ENCODE results near the gene SORCS2.

Gene SORCS2

DNA sequence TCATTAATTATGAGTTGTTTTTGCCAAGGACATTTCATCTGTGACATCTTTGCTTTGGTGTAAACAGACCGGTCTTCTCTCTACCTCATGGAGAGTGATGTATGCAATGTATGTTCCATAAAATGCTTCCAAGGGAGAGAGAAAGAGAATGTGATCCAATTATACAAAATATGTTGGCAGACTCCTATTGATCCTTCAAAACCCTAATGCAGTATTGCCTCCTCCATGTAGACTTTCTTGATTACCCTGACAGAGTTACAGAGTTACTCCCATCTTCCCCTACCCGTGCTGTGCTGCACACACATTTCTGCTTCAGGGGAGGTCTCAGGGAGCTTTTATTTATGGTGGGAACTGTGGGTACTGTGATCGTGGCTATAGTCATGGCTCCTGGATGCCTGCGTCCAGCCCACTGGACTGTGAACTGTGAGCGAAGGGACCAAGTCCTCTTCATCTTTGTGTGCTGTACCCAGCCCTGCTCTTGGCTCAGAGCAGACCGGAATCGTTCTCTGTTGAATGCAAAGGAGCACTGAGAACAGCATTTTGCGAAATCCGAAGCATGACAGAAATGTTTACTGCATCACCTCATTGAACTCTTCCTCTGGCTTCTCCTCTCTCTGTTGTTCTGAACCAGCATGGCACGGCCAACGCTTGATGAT, 32.7 kb downstream of the SORCS2 start:
- DNase-seq: no peak

DNA sequence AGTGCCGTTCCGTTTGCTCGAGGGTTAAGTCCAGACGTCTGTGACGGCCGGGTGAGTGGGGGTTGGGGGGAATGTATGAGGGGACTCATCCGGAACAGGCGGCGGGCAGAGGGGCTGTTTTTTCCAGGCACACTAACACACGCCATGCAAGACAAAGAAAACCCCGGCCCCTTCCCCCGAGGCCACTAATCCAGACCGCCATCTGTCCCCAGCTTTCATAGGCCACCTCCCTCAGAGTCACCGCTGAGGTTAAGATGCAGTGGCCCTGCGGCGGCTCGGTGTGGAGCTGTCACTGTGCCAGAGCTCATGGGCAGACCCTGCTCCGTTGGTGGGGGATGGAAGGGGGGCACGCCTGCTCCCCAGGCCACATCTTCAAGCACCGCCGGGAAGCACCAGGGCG, 34.1 kb downstream of the SORCS2 start:
- no peak for DNase-seq

DNA sequence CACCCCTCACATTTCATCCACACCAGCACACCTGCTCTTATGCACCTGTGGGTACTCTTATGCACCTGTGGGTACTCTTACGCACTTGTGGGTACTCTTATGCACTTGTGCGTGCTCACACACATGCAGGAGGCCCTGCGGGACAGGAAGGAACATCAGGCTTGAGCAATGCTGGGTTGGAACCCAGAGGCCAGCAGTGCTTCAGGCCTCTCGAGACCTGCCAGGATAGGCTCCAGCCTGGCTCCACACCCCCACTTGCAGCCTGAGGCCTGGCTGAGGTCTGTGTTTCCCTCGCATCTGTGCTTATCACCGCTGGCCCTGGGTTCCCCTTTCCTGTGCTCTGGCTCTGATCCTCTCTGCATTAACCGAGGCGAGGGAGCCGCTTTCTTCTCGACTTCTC, 34.7 kb downstream of the SORCS2 start:
- no peak for DNase-seq

DNA sequence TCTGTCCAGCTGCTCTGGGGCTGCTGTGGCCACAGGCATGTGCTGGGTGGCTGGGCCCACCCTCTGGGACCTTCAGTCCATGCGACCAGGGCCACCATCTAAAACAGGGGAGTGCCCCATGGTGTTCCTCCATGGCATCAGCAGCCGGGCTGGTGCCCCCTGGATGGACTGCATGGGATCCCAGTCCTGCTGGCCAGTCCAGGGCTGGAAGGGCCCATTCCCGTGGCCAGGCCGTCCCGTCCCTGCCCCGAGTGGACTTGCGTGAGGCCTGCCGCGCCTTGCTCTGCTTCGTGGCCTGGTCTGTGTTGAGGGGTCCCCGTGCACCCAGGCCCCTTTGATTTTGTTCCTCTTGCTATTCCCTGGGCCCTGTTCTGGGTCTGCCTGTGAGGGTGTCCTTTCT, 36.4 kb downstream of the SORCS2 start:
- no peak for DNase-seq

DNA sequence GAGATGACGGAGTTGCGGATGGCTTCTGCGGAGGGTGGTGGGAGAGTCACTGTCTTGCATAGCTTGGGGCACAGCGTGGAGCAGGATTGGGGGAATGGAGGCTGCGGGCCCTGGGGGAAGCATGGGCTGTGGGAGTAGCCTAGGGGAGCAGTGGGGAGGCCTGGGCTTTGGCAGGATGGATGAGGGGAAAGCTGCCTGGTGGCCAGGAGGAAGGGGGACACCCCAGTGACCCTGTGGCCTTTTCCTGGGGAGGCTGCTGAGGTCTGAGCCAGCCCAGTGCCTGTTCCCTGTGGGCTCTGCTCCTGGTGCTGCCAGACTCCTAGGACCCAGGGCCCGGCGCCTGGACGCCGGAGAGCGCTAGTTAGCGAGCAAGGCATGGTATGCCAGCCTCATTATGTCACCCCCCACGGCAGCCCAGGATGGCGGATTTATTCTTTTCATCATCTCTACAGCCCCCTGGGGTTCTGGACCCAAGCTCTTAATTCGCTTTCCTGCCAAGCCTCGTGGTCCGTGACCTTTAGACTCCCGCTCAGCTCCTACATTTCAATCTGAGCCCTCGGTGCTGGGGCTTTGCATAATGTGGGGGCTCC, 39.8 kb downstream of the SORCS2 start:
- DNase-seq: no peak

DNA sequence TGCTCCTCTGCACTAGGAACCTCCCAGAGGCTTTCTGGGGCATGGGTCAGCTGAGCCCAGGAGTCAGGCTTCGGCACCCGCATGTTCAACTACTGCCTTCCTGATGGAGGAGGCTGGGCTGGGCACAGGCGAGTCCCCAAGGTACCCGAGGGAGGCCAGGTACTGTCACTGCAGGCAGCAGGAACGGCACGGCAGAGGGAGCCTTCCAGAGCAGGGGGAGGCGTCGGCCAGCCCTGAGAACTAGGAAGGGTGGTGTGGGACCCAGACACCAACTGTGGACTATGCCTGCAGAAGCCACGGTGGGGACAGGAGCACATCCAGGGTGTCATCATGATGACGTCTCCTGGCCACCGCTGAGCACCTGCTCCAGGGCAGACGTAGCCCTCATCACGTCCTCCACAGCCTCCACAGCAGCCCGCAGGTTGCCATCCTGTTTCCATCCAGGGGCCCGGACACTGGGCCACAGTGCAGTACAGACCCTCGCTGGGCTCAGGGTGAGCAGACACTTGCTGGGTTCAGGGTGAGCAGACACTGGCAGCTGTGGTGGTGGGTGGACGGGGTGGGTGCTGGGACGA, 40.8 kb downstream of the SORCS2 start:
- no peak for DNase-seq

DNA sequence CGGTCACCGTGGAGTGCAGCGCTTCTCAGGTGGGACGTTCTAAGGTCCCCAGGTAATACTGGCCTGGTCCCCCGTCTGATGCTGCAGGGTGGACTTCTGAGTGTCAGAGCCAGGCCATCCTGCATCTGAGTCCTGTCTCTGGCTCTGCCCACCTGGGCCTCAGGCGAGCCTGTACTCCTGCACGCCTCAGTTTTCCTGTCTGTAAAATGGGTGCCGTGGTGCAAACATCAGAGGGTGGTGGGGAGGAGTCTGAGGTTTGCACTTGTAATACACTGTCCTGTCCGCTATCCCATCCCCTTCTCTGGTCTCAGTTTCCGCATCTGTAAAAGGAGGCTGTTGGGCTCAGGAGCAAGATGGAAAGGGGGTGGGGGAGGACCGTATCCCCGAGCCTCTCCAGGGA, 41.3 kb downstream of the SORCS2 start:
- no peak for DNase-seq

DNA sequence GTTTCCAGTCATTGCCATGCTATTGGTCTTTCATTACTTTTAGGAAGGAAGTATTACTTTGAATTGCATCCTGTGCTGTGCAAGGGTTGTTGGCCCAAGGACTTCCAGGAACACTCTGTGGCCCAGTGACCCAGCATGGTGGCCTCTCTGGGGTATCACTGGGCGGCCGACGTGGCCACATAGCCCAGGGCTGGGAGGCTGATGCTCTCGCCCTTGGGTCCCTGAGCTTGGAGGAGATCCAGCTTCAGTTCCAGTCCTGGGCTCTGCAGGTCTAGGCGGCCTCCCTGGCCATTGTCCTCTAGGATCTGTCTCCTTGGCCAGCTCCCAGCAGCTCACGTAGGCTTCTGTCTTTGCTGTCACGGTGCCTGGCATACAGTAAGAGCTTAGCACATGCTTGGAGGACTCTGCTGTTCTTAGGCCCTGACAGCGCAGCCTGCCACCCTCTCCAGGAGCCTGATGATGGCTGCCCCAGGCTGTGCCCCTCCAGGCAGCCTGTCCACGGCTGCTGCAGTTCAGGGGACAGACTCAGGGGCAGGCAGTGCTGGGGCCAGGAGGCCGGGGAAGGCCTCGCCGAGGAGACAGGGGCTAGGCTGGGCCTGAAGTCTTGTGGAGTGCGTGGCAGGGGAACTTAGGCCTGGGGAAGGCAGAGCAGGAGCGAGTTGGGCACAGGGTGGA, 42.2 kb downstream of the SORCS2 start:
- DNase-seq: no peak

DNA sequence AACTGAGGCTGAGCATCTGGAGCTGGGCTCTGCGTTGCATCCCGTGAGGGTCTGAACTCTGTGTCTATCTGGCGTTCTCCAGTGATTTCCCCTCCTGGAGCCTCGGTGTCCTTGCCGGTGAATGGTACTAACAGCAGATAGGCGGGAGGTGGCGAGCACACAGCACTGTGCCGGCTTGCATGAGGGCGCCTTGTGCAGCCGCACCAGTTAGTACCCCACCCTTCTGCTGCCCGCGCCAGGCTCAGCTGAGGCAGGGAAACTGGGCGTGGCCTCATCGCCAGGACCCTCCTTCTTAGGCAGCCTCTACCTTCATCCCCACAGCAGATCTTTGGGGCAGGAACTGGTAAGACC, 42.7 kb downstream of the SORCS2 start:
- DNase-seq: no peak

DNA sequence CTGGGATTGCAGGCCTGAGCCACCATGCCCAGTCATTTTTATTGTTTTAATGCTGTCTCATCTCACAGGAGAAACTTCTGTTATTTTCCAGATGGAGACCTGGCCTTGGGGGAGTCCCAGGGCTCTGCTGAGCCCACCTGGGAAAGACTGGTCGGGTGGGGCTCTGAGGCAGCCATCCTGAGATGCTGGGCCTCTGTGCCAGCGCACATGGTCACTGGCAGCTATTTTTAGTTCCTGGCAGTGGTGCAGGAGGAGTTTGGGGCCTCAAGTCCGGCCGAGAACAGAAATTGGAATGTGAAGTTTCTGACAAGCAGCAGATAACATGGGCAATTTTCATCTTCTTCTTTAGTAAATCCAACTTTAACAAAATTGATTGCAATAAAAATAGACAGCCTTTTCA, 44.5 kb downstream of the SORCS2 start:
- DNase-seq: no peak

DNA sequence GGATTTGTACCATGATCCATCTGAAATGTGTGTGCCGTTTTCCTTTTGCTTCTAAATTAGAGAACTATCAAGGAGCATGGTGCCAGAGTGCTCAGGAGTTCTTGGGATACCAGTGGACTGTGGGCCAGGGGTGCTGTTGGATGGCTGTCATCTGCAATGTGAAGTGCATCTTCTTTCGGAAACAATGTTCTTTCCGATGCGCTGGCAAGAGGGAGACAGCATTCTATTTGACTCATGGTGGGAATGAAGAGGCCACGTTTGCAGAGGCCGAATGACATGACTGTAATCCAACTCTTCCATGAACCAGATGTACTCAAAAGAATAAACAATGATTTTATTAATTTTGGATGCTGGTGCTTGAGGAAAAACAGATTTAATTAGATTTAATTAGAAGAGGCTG, 45.5 kb downstream of the SORCS2 start:
- no peak for DNase-seq

DNA sequence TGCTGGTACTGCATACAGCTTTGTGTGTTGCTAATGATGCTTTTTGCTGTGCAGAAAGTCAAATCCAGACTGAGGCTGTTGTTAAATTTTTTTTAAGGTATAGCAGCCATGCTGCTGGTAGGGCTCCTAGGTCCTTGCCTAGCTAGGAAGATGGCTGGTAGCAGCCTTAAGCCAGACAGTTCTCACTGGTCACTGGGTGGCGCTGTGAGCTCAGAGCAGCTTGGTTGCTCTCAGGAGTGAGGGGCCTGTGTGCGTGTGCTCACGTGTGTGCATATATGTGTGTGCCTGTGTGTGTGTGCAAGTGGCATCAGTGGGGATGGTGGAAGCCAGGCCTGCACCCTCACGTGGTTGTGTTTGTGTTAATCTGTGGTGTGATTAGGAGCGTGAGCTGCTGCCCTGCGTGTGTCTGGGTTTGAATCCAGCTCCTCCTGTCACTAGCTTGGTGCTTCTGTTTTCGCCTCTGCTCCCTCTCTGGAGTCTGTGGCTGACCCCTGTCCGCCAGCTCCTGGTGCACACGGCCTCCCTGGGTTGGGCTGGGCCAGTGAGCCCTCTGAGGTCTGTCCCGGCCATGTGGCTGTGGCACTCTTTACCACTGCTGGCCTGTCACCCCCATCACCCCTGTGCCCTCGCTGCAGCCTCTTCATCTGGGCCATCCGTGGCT, 46.1 kb downstream of the SORCS2 start:
- no peak for DNase-seq

DNA sequence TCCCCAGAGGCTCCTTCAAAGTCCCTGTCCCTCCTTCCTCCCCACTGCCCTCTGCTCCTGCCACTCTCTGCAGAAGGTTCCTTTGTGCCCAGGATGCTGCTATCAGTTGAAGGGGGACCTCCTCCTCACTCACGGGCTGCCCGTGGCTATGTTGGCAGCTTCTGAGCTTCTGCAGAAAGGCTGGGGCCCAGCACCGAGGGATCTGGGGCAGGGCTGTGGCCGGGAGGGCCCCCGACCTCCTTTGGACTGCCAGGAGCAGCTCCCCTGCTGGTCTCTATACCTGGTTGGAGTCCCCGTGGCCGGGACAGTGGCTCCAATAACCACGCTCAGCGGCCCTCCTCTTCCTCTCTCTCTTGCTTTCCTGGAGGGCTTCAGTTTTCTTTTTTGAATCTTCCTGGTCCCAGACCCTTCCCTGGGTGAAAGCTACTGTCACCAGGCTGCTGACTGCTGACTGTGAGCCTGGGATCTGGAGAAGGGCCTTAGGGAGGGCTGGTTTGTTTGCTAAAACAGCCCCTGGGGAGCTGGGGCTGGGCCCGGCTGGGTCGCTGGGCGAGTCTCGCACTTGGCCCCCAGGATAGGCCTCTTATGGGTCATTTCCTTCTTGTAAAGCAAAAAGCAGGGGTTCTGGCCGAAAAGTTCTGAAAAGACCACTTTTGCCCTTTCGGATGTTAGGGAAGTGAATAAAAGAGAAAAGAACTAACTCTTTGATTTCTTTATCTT, 46.9 kb downstream of the SORCS2 start:
- DNase-seq: no peak

DNA sequence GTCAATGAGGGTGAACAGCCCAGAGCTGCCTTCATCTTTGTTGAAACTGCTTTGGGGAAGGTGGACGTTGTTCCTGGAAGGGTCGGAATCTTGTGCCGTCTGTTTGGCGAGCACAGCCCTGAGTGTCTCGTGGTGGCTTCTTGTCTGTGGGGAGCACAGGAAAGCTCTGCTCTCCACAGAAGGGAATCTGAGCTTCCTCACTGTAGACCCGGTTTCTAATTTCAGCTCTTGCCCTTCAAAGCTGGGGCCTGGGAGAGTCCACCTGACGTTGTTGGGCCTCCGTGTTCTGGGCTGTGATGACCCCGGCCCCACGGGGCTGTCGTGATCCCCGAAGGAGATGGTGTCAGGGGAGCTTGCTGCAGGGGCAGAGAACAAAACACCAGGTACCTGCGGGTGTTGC, 47.5 kb downstream of the SORCS2 start:
- no peak for DNase-seq

DNA sequence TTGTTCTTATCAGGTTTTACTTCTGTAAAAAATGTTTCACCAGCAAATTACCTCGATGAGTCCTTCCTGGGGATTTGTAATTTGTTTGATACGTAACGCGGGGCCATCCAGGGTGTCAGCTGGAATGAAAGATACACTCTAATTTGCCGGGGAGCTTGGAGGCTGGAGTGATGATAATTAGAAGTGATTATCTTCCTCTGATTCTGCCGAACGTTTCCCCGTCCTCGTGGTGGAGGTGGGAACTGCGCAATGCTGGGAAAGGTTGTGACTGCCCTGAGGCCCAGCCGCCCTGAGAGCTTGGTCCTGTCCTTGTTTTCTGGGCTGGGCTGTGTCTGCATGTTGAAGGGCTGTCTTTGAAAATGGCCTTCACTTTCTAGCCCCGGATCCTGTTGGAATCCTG, 48.0 kb downstream of the SORCS2 start:
- peak; percentile 0 for DNase-seq

DNA sequence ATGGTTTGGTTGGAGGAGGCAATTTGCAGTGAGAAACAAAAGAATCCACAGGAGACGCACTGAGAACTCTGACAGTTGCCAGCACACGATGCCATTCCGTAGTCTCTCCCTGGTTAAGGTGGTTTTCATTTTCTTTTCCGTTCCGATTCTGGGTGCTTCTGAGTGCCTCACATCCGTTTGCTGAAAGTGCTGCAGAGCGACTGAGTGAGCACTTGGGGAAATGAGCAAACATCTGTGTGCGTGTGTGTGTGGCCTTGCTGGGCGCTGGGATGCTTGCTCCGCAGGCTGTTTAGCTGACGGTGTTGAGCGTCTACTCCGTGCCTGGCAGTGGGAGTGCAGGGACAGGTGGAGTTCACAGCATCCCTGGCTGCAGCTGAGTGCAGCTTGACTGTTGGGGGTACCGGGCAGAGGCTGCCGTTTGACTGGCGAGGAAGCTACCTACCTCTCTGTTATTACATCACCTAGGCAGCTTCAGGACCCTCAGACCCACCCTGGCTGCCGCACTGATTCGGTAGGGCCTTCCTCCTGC, 49.3 kb downstream of the SORCS2 start:
- DNase-seq: no peak

DNA sequence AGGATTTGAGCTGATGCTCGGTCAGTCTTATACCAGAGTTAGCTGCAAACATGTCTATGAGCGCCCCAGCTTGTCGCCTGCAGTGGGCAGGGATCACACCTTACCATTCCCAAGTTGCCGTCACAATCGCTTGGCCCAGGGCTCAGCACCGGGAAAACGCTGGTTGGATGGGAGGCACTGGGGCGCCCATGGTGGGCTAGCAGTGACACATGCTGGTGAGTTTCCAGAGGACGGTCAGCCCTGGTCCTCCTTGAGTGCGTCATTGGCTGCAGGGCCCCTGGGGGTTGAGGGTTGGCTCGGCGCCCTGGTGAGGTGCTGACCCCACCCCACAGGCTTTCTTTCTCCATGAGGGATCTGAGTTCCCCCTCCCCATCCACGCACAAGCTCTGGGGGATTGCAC, 50.4 kb downstream of the SORCS2 start:
- no peak for DNase-seq

DNA sequence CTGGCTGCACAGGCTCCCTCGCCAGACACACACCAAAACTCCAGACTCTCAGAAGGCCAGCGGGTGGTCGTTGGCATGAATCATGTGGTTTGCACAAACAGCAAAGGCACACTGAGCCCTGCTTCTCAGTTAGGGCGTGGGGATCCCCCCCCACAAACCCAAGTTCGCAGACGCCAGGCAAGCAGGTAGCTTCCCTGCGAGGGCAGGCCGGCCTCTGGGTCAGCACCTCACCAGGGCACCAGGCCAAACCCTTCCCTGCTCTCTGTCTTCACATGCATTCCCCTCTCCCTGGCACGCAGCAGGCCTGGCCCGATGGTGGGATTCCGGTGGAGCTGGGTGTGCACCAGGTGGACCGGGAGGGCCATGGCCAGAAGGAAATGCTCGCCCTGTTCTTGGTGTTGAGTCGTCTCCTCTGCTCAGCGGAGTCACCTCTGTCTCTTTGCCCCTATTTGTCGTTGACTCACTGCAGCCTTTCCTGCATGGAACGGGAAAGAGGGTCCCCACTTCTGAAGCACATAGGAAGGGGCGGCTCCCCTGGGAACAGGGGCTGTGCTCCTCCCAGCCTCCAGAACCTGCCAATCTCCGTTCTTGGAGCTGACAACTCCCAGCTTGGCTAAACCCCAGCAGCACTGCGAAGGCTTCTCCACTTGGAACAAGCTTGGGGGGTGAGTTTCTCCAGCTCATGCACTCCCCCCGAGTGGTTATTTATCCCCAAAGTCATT, 51.4 kb downstream of the SORCS2 start:
- DNase-seq: no peak

DNA sequence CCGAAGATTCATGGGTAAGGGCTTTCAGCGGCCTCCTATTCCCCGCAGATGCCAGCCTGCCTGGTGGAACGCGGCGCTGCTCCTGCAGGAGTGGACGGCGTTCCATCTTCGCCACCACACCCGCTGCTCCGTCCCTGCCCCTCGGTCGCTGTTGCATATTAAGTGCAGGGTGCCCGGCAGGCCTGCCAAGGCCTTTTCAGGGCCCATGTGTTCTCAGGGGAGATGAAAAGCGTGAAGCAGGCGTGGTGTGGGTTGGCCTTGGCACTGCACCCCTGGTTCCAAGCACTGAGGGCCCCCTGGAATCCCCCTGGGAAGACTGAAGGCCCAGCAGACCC, 52.0 kb downstream of the SORCS2 start:
- DNase-seq: no peak

DNA sequence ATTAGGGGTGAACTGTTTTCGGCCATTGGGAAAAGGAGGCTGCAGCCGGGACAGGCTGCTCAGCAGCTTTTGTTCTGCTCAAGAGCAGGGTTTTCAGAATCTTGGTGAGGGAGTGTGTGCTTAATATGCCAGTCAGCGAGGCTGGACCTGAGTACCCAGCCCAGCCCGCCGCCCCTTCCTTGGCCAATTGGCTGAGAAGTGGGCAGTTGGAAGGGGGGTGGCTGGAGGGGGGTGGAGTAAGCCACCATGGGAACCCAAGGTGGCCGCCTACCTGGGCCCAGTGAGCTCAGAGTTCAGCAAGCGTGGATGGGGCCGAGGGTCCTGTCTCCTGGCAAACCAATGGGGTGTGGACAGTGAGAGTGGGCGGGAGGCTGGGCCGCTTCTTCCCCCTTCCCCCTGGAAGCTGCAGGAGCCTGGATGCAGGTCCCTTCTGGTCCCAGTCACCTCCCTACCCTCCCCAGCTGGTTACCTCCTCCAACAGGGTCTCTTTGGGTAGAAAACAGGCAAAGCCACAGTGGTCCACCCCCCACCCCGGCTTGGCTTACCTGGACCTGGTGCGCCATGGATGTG, 52.5 kb downstream of the SORCS2 start:
- DNase-seq: no peak

DNA sequence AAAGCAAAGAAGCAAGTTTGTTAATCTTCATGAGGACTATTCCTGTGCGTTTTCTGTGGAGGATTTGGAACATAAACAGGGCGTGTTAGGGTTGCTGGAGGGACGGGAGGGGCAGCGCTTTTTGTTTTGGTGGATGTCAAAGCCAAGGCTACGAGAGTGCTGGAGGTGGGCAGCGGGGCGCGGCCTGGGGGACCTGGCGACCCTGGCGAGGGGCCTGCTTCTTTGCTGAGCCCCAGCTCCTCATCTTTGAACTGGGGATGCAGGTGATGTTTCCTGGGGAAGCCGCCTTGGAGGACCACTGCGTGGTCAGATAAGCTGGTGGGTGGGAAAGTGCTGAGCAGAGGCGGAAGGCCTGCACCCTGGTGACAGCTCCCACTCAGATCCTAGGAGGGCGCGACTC, 55.2 kb downstream of the SORCS2 start:
- DNase-seq: no peak

DNA sequence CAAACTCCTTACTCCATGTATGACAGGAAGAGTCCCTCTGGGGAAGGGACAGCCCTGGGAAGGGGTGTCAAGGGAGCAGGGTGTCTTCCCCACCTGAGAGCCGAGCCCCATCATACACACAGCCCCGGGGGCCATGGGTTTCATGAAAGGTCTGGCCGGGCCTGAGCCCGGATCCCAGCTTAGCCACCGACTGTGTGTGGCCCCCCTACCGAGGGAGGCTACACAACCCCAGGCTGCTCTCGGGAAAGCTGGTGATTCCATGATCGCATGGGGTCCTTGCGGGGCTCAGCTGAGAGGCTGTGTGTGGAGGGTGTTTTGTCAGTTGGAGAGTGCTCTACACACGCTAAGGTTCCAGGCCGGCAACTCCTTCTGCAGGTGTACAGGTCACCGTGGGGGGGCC, 55.6 kb downstream of the SORCS2 start:
- DNase-seq: no peak
